Measurements from ENCODE around the gene S100A14. TPM values are rescaled to one million over a fixed set of nuclear protein-coding genes. Genes with fewer than 3 reads are reported as not detected.
A peak's percentile ranks its signal among the peaks of the same experiment; 100 is the strongest.

S100A14 gene
- total and polyA plus RNA-seq, 2 of the 13 experiments (the other 11 are each of a cell fraction or from before 2014, with no cell fraction given), result 1.4 to 7.7 TPM

DNA sequence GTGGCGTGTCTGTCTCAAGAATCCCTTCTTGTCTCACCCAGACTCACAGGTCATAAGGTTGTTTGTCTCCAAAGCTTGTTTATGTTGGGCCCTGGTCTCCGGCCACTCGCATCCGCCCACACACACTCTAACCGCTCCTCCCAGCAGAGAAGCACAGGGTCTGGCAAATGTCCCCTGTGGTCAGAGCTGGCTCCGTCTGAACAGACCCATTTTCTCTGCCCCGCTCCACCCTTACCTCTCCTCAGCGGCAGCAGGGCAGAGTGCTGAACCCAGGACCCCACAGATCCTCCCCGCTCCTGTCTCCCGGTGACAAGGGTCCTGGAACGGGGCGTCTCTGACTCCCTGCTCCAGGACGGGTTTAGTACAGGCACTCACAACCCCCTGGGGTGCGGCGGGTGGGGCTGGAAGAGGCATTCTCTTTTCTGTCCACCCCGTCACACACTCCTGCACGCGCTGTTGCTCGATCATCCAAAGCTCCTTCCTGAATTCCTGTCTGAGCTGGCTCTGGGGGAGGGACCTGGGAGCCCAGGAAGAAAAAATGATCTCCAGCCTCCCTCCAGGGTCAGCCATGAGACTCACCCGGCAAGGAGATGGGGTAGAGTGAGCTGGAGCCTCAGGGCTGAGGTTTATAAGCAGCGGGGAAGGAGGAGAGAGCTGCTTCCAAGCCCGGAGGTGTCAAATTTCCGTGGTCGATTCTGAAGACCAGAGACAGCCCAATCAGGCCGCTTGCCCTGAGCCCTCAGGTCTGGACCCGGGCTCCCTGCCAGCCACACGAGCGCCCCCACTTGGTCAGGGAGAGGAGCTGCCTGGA is 11.0 kb upstream of the S100A14 start, which contains the start of gene S100A13 (continued):
- TF ChIP-seq, protein P1, sequence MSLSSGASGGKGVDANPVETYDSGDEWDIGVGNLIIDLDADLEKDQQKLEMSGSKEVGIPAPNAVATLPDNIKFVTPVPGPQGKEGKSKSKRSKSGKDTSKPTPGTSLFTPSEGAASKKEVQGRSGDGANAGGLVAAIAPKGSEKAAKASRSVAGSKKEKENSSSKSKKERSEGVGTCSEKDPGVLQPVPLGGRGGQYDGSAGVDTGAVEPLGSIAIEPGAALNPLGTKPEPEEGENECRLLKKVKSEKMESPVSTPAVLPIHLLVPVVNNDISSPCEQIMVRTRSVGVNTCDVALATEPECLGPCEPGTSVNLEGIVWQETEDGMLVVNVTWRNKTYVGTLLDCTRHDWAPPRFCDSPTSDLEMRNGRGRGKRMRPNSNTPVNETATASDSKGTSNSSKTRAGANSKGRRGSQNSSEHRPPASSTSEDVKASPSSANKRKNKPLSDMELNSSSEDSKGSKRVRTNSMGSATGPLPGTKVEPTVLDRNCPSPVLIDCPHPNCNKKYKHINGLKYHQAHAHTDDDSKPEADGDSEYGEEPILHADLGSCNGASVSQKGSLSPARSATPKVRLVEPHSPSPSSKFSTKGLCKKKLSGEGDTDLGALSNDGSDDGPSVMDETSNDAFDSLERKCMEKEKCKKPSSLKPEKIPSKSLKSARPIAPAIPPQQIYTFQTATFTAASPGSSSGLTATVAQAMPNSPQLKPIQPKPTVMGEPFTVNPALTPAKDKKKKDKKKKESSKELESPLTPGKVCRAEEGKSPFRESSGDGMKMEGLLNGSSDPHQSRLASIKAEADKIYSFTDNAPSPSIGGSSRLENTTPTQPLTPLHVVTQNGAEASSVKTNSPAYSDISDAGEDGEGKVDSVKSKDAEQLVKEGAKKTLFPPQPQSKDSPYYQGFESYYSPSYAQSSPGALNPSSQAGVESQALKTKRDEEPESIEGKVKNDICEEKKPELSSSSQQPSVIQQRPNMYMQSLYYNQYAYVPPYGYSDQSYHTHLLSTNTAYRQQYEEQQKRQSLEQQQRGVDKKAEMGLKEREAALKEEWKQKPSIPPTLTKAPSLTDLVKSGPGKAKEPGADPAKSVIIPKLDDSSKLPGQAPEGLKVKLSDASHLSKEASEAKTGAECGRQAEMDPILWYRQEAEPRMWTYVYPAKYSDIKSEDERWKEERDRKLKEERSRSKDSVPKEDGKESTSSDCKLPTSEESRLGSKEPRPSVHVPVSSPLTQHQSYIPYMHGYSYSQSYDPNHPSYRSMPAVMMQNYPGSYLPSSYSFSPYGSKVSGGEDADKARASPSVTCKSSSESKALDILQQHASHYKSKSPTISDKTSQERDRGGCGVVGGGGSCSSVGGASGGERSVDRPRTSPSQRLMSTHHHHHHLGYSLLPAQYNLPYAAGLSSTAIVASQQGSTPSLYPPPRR (CRISPR knock-in tag; IDR thresholded peaks at IDR 0.05; ENCODE audit: borderline replicate concordance), result 0 out of 2 replicates have a peak, but pooled peaks have one; percentile 12
- TF ChIP-seq, protein P2, sequence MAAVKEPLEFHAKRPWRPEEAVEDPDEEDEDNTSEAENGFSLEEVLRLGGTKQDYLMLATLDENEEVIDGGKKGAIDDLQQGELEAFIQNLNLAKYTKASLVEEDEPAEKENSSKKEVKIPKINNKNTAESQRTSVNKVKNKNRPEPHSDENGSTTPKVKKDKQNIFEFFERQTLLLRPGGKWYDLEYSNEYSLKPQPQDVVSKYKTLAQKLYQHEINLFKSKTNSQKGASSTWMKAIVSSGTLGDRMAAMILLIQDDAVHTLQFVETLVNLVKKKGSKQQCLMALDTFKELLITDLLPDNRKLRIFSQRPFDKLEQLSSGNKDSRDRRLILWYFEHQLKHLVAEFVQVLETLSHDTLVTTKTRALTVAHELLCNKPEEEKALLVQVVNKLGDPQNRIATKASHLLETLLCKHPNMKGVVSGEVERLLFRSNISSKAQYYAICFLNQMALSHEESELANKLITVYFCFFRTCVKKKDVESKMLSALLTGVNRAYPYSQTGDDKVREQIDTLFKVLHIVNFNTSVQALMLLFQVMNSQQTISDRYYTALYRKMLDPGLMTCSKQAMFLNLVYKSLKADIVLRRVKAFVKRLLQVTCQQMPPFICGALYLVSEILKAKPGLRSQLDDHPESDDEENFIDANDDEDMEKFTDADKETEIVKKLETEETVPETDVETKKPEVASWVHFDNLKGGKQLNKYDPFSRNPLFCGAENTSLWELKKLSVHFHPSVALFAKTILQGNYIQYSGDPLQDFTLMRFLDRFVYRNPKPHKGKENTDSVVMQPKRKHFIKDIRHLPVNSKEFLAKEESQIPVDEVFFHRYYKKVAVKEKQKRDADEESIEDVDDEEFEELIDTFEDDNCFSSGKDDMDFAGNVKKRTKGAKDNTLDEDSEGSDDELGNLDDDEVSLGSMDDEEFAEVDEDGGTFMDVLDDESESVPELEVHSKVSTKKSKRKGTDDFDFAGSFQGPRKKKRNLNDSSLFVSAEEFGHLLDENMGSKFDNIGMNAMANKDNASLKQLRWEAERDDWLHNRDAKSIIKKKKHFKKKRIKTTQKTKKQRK (IDR thresholded peaks at IDR 0.05; ENCODE audit: low read length), result no peak
- TF ChIP-seq ARNT (IDR thresholded peaks at IDR 0.05) (no peak), ZNF615 (CRISPR knock-in tag; IDR thresholded peaks at IDR 0.05; ENCODE audit: borderline replicate concordance) (0 out of 2 replicates have a peak, but pooled peaks have one; percentile 33), SMAD9 (CRISPR knock-in tag; IDR thresholded peaks at IDR 0.05) (no peak)
- TF ChIP-seq, protein P3, sequence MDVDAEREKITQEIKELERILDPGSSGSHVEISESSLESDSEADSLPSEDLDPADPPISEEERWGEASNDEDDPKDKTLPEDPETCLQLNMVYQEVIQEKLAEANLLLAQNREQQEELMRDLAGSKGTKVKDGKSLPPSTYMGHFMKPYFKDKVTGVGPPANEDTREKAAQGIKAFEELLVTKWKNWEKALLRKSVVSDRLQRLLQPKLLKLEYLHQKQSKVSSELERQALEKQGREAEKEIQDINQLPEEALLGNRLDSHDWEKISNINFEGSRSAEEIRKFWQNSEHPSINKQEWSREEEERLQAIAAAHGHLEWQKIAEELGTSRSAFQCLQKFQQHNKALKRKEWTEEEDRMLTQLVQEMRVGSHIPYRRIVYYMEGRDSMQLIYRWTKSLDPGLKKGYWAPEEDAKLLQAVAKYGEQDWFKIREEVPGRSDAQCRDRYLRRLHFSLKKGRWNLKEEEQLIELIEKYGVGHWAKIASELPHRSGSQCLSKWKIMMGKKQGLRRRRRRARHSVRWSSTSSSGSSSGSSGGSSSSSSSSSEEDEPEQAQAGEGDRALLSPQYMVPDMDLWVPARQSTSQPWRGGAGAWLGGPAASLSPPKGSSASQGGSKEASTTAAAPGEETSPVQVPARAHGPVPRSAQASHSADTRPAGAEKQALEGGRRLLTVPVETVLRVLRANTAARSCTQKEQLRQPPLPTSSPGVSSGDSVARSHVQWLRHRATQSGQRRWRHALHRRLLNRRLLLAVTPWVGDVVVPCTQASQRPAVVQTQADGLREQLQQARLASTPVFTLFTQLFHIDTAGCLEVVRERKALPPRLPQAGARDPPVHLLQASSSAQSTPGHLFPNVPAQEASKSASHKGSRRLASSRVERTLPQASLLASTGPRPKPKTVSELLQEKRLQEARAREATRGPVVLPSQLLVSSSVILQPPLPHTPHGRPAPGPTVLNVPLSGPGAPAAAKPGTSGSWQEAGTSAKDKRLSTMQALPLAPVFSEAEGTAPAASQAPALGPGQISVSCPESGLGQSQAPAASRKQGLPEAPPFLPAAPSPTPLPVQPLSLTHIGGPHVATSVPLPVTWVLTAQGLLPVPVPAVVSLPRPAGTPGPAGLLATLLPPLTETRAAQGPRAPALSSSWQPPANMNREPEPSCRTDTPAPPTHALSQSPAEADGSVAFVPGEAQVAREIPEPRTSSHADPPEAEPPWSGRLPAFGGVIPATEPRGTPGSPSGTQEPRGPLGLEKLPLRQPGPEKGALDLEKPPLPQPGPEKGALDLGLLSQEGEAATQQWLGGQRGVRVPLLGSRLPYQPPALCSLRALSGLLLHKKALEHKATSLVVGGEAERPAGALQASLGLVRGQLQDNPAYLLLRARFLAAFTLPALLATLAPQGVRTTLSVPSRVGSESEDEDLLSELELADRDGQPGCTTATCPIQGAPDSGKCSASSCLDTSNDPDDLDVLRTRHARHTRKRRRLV (CRISPR knock-in tag; IDR thresholded peaks at IDR 0.05), result no peak
- TF ChIP-seq, protein P4, sequence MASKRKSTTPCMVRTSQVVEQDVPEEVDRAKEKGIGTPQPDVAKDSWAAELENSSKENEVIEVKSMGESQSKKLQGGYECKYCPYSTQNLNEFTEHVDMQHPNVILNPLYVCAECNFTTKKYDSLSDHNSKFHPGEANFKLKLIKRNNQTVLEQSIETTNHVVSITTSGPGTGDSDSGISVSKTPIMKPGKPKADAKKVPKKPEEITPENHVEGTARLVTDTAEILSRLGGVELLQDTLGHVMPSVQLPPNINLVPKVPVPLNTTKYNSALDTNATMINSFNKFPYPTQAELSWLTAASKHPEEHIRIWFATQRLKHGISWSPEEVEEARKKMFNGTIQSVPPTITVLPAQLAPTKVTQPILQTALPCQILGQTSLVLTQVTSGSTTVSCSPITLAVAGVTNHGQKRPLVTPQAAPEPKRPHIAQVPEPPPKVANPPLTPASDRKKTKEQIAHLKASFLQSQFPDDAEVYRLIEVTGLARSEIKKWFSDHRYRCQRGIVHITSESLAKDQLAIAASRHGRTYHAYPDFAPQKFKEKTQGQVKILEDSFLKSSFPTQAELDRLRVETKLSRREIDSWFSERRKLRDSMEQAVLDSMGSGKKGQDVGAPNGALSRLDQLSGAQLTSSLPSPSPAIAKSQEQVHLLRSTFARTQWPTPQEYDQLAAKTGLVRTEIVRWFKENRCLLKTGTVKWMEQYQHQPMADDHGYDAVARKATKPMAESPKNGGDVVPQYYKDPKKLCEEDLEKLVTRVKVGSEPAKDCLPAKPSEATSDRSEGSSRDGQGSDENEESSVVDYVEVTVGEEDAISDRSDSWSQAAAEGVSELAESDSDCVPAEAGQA (IDR thresholded peaks at IDR 0.05; ENCODE audit: low read depth), result no peak
- TF ChIP-seq, protein P4 (CRISPR knock-in tag; IDR thresholded peaks at IDR 0.05; ENCODE audit: borderline replicate concordance), result no peak

Measured in HepG2 (cell line).